Bronchial epithelial cell (primary cell): ENCODE results near the gene METTL4. TPM values are rescaled to one million over a fixed set of nuclear protein-coding genes. Genes with fewer than 3 reads are reported as not detected.
A peak's percentile ranks its signal among the peaks of the same experiment; 100 is the strongest.

Experiments
- DNase-seq: peaks from one replicate; pipeline ENCODE4 v3.0.0-alpha.2; 2010; ENCODE audit warnings: low read depth
- FAIRE-seq: peaks from 2 replicates; lab custom pipeline; 2011; peaks lifted over from hg19 to GRCh38; lab: Jason Lieb, UNC
- H3K27me3 ChIP-seq: 2 replicates; pipeline ENCODE4 v1.5.1; 2011; ENCODE audit warnings: low read length; ENCODE audit not compliant: control insufficient read depth, insufficient read depth
- H3K36me3 ChIP-seq: 2 replicates; pipeline ENCODE4 v1.5.1; 2011; ENCODE audit warnings: low read length; ENCODE audit not compliant: control insufficient read depth, insufficient read depth
- H3K4me3 ChIP-seq: 2 replicates; pipeline ENCODE4 v1.5.1; 2011; ENCODE audit warnings: mild to moderate bottlenecking, low read depth, low read length, control low read depth
- total RNA-seq: library from RNA; depleted of rRNA; stranded (reverse); fragments of >200 nt; gene quantifications from 2 replicates; pipeline ENCODE4 v1.2.1, GENCODE V29; 2014
- TF ChIP-seq, protein P1 (sequence below): IDR thresholded peaks from 2 replicates; pipeline ENCODE4 v1.5.1; 2011; ENCODE audit warnings: mild to moderate bottlenecking, moderate library complexity, low read length, control low read depth, inconsistent platforms; ENCODE audit not compliant: insufficient read depth, severe bottlenecking

Gene METTL4
- total RNA-seq, 1 donor from 2014 or later: 8.2 TPM

DNA sequence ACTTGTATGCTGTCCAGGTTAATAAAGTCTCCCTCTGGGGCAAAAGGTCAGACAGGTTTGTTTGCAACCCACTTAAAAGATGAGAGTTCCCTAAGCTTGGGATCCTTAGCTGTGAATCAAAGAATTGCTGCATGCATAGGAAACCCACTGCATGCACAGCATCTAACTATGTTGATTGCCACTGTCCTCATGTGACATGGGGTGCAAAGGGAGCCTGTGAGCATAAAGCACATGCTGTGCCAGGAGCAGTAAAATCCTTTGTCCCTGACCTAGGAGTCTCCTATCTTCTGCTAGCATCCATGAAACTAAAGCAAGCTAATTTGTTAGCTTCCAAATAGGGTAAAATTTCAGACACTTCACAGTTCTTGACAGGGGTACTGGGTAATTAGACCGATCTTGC, 13.8 kb downstream of the METTL4 start:
- Histone ChIP-seq H3K36me3 (no peaks in the 10 kb centered on the region), H3K4me3 (no peak overlapping the region), H3K27me3 (no peaks in the 10 kb centered on the region)
- DNase-seq (no peak), FAIRE-seq (no peak)
- TF ChIP-seq, protein P1, sequence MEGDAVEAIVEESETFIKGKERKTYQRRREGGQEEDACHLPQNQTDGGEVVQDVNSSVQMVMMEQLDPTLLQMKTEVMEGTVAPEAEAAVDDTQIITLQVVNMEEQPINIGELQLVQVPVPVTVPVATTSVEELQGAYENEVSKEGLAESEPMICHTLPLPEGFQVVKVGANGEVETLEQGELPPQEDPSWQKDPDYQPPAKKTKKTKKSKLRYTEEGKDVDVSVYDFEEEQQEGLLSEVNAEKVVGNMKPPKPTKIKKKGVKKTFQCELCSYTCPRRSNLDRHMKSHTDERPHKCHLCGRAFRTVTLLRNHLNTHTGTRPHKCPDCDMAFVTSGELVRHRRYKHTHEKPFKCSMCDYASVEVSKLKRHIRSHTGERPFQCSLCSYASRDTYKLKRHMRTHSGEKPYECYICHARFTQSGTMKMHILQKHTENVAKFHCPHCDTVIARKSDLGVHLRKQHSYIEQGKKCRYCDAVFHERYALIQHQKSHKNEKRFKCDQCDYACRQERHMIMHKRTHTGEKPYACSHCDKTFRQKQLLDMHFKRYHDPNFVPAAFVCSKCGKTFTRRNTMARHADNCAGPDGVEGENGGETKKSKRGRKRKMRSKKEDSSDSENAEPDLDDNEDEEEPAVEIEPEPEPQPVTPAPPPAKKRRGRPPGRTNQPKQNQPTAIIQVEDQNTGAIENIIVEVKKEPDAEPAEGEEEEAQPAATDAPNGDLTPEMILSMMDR: no peak

DNA sequence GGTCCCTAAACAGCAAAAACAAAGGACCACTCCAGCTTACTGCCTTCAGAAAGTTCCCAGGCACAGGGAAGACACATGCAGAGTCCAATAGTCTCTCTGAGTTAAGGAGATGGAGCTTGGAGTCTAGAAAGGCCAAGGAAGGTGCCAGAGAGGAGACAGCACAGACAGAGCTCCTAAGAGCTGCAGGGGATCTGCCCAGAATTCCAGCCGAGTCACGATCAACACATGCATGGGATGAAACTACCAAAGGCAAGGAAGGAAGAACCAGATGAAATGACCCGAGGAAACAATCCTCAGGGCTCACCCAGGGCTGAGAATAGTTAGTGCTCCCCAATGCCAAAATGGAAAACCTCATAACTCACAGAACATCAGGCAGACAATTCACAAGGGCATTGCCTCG, 15.4 kb downstream of the METTL4 start:
- DNase-seq (no peak), FAIRE-seq (no peak)
- Histone ChIP-seq H3K36me3 (no peaks in the 10 kb centered on the region), H3K4me3 (no peak overlapping the region), H3K27me3 (no peaks in the 10 kb centered on the region)
- TF ChIP-seq, protein P1: no peak

DNA sequence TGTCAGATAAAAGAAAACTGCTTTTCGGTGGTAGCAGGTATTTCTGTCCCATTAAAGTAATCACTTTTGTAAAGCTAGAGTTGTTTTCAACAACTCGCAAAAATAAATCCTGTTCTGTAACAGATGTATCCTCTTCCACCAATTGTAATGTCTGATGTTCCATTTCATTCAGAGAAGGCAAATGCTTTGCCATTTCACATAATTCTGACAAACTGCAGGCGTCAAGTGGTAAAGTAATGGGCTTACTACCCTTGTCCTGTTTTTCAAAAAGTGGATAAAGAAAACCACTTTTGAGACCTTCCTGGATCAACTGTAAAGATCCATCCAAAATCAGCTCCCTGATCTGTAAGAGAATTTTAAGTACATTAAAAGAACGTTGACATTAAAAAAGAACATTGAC, 16.6 kb downstream of the METTL4 start:
- Histone ChIP-seq H3K36me3 (no peaks in the 10 kb centered on the region), H3K4me3 (no peak overlapping the region), H3K27me3 (no peaks in the 10 kb centered on the region)
- DNase-seq (no peak), FAIRE-seq (no peak)
- TF ChIP-seq, protein P1: no peak

- FAIRE-seq: no peak
Observed at GRCh38 chr18:2551425-2551824, 19.9 kb downstream of the METTL4 start.

GRCh38 chr18:2549462-2549861, 21.8 kb downstream of the METTL4 start:
- no peak for DNase-seq
- H3K4me3 ChIP-seq: no peak overlapping the region
- no peaks in the 10 kb centered on the region for H3K27me3 ChIP-seq
- FAIRE-seq: no peak
- H3K36me3 ChIP-seq: peaks cover 1% of the 10 kb centered on the region
- TF ChIP-seq, protein P1: no peak

More at GRCh38 chr18:2551425-2551824, 19.9 kb downstream of the METTL4 start:
- peaks cover 1% of the 10 kb centered on the region for H3K36me3 ChIP-seq
- no peak overlapping the region for H3K4me3 ChIP-seq
- H3K27me3 ChIP-seq: no peaks in the 10 kb centered on the region
- no peak for DNase-seq
- TF ChIP-seq, protein P1: no peak

- FAIRE-seq (no peak), DNase-seq (peak; percentile 54)
- H3K4me3 ChIP-seq: no peak overlapping the region
- TF ChIP-seq, protein P1: peak; percentile 32
- H3K27me3 ChIP-seq: no peaks in the 10 kb centered on the region
- peaks cover 1% of the 10 kb centered on the region for H3K36me3 ChIP-seq
Observed at GRCh38 chr18:2547477-2548087, 23.7 kb downstream of the METTL4 start.
